Effector CD4-positive, alpha-beta T cell (primary cell): ENCODE data around the gene MARK3.
"Not testable (repeated sequence)": the region's sequence is repeated elsewhere in the genome, so short reads cannot be mapped to it uniquely, and the experiment has no call there.

ENCODE experiments used
- DNase-seq: peaks from one replicate; pipeline ENCODE4 v3.0.0-alpha.2; 2020

The MARK3 gene

GRCh38 chr14:103495854-103496253 is 110.6 kb downstream of the MARK3 start:
- DNase-seq = no peak

- DNase-seq = no peak
Measured at GRCh38 chr14:103496776-103497175, 111.6 kb downstream of the MARK3 start.

- DNase-seq = no peak
Measured at GRCh38 chr14:103499709-103500108, 114.5 kb downstream of the MARK3 start.

GRCh38 chr14:103500148-103500990 is 115.2 kb downstream of the MARK3 start:
- peak; percentile 77 for DNase-seq

DNA sequence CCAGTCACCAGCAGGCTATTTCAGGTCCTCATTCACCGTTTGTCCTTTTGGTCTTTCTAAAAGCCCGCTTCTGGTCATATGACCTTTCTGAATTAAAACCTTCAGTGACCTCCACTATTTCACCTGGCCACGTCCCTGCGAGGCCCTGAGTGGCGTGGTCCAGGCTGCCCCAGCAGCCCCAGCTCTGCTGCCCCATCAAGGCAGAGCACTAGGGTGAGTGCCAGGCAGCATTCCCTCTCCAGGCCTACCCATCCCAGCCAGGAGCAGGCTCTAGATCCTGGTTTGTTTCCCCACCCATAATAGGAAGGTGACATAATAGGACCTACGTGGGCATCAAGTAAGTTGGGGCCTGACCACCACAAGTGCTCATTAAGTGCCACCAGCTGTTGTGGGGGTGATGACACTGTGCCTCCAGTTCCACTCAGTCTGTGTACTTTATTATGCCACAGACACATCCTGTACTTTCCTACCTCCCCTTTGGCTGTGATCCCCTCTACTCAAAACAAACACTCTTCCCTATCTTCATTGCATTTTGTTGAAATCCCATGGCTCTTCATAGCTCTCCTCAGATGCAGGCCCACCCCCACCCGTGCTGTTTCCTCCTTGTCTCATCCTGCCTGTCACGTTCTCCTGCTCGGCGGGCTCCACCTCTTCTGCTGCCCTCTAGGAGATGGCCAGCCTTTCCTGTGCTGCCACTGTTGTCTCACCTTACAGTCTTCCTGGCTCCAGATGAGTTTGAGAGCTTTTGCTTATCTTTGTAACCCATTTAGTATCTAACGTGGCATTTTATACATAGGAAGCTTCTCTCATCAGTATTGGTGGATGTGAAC is 116.0 kb downstream of the MARK3 start:
- DNase-seq = no peak

- DNase-seq = no peak
Measured at GRCh38 chr14:103501921-103502669, 116.9 kb downstream of the MARK3 start.

DNA sequence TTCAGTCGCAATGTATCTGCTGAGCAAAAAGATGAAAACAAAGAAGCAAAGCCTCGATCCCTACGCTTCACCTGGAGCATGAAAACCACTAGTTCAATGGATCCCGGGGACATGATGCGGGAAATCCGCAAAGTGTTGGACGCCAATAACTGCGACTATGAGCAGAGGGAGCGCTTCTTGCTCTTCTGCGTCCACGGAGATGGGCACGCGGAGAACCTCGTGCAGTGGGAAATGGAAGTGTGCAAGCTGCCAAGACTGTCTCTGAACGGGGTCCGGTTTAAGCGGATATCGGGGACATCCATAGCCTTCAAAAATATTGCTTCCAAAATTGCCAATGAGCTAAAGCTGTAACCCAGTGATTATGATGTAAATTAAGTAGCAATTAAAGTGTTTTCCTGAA is 117.7 kb downstream of the MARK3 start:
- no peak for DNase-seq

DNA sequence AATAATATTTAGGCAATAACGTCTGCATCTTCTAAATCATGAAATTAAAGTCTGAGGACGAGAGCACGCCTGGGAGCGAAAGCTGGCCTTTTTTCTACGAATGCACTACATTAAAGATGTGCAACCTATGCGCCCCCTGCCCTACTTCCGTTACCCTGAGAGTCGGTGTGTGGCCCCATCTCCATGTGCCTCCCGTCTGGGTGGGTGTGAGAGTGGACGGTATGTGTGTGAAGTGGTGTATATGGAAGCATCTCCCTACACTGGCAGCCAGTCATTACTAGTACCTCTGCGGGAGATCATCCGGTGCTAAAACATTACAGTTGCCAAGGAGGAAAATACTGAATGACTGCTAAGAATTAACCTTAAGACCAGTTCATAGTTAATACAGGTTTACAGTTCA is 118.1 kb downstream of the MARK3 start:
- no peak for DNase-seq

DNA sequence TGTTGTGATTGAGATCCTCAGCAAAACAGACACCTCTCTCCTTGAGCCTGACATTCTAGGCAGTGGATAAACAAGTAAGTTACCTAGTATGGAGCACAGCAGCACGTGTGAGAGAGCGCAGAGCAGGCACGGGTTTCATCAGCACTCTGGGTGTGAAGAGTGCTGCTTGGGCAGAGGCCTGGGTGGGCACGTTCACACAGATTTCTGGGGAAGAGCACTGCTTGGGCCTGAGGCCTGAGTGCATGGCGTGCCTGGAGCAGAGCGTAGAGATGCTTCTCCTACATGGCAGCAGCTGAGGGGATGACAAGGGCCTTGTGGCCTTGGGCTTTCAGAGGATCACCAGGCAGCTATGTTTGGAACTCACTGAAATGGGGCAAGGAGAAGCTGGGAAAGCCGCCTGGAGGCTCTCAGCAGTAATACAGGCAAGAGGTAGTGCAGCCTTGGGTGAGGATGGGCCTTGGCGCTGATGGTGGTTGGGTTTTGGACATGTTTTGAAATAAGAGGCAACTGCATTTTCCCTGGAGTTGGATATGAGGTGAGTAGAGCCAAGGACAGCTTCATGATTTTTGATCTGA is 119.9 kb downstream of the MARK3 start:
- DNase-seq = no peak

GRCh38 chr14:103507751-103508150 is 122.5 kb downstream of the MARK3 start:
- DNase-seq = no peak

GRCh38 chr14:103508521-103509329 is 123.5 kb downstream of the MARK3 start:
- no peak for DNase-seq

DNA sequence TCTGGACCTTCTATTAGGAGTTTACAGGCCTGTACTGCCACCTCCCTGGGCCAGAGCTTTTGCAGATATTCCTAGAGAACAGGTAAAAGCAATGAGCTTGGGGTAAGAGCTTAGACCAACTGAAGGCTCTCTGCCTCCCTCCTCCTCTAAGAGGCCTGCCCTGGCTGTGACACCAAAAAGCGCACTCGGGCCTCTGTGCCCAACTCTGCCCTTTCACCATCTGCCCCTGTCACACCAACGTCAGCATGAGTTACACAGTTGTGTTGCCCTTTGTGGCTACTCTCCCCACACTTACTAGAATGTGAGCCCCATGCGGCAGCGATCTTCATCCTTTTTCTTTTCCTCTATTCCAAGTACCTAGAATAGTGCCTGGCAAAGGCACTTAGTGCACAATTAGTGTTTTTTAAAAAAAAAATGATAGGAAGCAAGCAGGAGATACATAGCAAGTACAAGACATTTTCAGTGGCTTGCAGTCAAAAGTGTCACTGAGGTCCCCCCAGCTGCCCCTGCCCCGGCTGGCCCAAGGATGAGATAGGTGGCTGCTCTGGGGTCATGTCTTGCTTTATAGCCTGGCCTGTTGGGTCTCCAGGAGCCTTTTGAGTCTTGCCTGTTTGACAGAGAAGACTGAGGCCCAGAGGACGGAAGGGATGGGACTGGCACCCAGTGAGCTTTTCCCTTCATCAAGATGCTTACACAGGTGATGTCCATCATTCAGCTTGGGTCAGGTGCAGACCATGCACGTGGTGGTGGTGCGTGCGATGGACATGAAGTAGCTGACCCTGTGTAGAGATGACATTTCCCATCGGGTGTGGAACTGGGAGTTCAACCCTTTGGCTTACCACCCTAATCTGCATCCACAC is 124.9 kb downstream of the MARK3 start:
- DNase-seq = no peak

GRCh38 chr14:103510724-103511693 is 125.8 kb downstream of the MARK3 start:
- DNase-seq = no peak

DNA sequence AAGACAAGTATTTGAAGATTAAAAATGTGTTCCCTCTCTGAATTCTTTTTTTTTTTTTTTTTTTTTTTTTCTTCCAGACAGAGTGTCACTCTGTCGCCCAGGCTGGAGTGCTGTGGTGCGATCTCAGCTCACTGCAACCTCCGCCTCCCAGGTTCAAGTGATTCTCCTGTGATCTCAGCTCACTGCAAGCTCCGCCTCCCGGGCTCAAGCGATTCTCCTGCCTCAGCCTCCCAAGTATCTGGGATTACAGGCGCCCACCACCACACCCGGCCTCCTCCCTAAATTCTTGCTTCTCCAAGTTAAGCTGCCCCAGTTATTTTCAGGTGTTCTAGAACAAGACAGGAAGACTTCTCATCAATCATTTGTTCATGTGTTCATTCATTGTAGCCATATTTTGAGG is 127.0 kb downstream of the MARK3 start:
- DNase-seq = not testable (repeated sequence)

- DNase-seq = no peak
Measured at GRCh38 chr14:103512701-103513611, 127.7 kb downstream of the MARK3 start.

DNA sequence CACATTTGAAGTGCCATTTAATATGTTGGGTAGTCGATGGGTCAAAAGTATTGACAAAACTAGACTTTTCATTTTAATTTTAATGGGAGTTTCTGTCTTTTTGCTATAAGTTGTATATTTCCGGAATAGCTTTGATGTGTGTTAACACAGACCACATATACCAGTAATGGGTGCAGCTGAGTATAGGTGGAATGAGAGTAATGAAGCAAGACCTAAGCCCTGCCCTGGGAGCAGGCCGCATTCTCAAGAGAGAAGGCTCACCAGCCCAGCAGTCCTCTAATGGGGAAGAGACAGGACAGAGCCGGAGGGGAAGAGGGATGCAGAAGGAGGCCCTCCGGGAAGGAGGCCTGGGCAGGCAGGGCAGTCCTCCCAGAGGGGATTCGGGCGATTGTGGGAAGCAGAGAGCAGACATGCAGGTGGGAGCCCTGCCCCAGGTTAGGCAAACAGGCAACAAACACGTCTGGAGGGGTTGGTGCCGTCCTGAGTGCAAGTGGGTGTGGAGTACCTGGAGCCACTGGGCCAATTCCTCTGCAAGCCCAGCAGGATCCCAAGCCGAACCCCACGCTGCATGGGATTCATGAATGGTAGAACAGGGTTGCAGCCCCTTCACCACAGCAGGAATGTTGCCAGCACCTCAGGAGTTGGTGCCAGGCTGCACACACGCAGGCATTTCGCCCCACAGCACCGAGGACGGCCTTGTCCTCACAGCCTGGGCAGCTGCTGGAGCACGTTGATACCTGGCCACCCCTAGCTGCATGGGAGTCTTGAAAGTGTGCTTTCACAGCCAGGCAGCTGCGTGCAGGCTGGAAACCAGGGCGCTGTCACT is 129.6 kb downstream of the MARK3 start:
- DNase-seq = no peak

- no peak for DNase-seq
Measured at GRCh38 chr14:103516426-103517173, 131.4 kb downstream of the MARK3 start.
